Esophagus muscularis mucosa (tissue), 4 donors: ENCODE measurements around the gene MED13L.

Experiments used
- EP300 ChIP-seq: sonication (generic); formaldehyde crosslinking; IDR thresholded peaks from one replicate; pipeline ENCODE4 v1.6.1; 2017; ENCODE audit warnings: antibody characterized with exemption
- POLR2A ChIP-seq: fragments of 450-650 bp; IDR thresholded peaks from one replicate; pipeline ENCODE4 v1.6.1; 2017; ENCODE audit warnings: antibody characterized with exemption, moderate library complexity, mild to moderate bottlenecking, low read depth
- POLR2AphosphoS5 ChIP-seq, 2 donors: sonication (generic); formaldehyde crosslinking; IDR thresholded peaks; one replicate each; pipeline ENCODE4 v1.6.1; 2017; ENCODE audit warnings: antibody characterized with exemption in 2 of 2
- TF ChIP-seq, protein P1 (sequence below), 3 experiments: fragments of 200-600 bp in 2 of 3; fragments of 450-650 bp in 1 of 3; sonication (generic) in 2 of 3; IDR thresholded peaks; one replicate each; pipeline ENCODE4 v1.5.1; 2017 to 2019; ENCODE audit warnings: antibody characterized with exemption in 3 of 3, mild to moderate bottlenecking in 2 of 3, moderate library complexity in 1 of 3

DNA sequence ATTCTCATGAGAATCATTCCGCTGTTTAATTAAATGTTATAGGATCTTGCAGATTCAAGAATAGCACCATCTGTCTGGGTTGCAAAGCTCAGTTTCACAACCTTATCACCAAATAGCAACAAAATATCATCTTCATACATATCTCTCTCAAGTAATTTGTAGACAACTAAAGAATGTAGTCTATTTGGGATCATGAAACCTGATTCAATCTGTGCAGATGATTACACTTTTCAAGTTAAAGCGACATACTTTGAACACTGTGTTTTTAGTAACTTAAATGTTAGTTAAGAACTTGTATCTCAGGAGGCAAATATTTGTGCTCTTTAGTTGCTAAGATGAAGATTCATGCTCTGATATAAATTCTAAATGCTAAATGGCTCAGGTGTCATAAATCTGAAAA lies 14.8 kb downstream of the MED13L start:
- TF ChIP-seq POLR2AphosphoS5 (IDR thresholded peaks at IDR 0.05) (no peak), POLR2A (no peak), EP300 (no peak)
- TF ChIP-seq, protein P1, sequence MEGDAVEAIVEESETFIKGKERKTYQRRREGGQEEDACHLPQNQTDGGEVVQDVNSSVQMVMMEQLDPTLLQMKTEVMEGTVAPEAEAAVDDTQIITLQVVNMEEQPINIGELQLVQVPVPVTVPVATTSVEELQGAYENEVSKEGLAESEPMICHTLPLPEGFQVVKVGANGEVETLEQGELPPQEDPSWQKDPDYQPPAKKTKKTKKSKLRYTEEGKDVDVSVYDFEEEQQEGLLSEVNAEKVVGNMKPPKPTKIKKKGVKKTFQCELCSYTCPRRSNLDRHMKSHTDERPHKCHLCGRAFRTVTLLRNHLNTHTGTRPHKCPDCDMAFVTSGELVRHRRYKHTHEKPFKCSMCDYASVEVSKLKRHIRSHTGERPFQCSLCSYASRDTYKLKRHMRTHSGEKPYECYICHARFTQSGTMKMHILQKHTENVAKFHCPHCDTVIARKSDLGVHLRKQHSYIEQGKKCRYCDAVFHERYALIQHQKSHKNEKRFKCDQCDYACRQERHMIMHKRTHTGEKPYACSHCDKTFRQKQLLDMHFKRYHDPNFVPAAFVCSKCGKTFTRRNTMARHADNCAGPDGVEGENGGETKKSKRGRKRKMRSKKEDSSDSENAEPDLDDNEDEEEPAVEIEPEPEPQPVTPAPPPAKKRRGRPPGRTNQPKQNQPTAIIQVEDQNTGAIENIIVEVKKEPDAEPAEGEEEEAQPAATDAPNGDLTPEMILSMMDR (IDR thresholded peaks at IDR 0.05), result no peak
